Subcutaneous abdominal adipose tissue (tissue), 5 donors: Measurements from ENCODE around the gene LINGO3.

Source experiments
- H3K27ac ChIP-seq: one replicate; pipeline ENCODE4 v1.7.0; 2013; ENCODE audit warnings: low read depth, mild to moderate bottlenecking, inconsistent platforms, low read length, moderate library complexity
- H3K27me3 ChIP-seq, 5 donors: one replicate each; pipeline ENCODE4 v1.7.0; 2013; ENCODE audit warnings: low read length in 5 of 5, inconsistent platforms in 1 of 5; ENCODE audit not compliant: control insufficient read depth in 5 of 5, insufficient read depth in 4 of 5
- H3K36me3 ChIP-seq, 5 donors: one replicate each; pipeline ENCODE4 v1.7.0; 2013; ENCODE audit warnings: low read length in 5 of 5; ENCODE audit not compliant: control insufficient read depth in 5 of 5, insufficient read depth in 5 of 5
- H3K4me1 ChIP-seq, 5 donors: one replicate each; pipeline ENCODE4 v1.7.0; 2013; ENCODE audit warnings: low read length in 5 of 5, mild to moderate bottlenecking in 3 of 5, moderate library complexity in 1 of 5; ENCODE audit not compliant: control insufficient read depth in 5 of 5, insufficient read depth in 5 of 5
- H3K4me3 ChIP-seq, 5 donors: one replicate each; pipeline ENCODE4 v1.7.0; 2013; ENCODE audit warnings: low read length in 5 of 5, low read depth in 1 of 5
- H3K9ac ChIP-seq, 5 donors: one replicate each; pipeline ENCODE4 v1.7.0; 2013; ENCODE audit warnings: low read length in 5 of 5, mild to moderate bottlenecking in 4 of 5, moderate library complexity in 3 of 5
- H3K9me3 ChIP-seq, 5 donors: one replicate each; pipeline ENCODE4 v1.7.0; 2013; ENCODE audit warnings: low read length in 5 of 5; ENCODE audit not compliant: control insufficient read depth in 5 of 5
- donor health status: healthy.
- donor health status: healthy.
- donor health status: healthy.
- donor health status: healthy.
- donor health status: healthy.

LINGO3 gene

GRCh38 chr19:2334426-2334825 is 26.5 kb upstream of the LINGO3 start:
- Histone ChIP-seq H3K9ac (no peak overlapping the region), H3K4me1 (peaks cover 1 to 46% (median 31%) of the 10 kb centered on the region in 5 donors)

GRCh38 chr19:2333807-2334211 is 25.9 kb upstream of the LINGO3 start:
- Histone ChIP-seq H3K36me3 (peaks cover 0 to 12% (median 5%) of the 10 kb centered on the region in 5 donors), H3K4me3 (no peak overlapping the region), H3K4me1 (peaks cover 4 to 52% (median 37%) of the 10 kb centered on the region in 5 donors), H3K9ac (peak overlapping the region in 1 of 5 donors; percentile 37), H3K9me3 (no peaks in the 10 kb centered on the region), H3K27me3 (no peaks in the 10 kb centered on the region), H3K27ac (no peak overlapping the region)

More at GRCh38 chr19:2334426-2334825, 26.5 kb upstream of the LINGO3 start:
- H3K9me3 ChIP-seq, result no peaks in the 10 kb centered on the region
- H3K27me3 ChIP-seq, result no peaks in the 10 kb centered on the region
- H3K36me3 ChIP-seq, result peaks cover 0 to 18% (median 9%) of the 10 kb centered on the region in 5 donors
- H3K27ac ChIP-seq, result no peak overlapping the region
- H3K4me3 ChIP-seq, result no peak overlapping the region

GRCh38 chr19:2333027-2333806 is 25.3 kb upstream of the LINGO3 start:
- Histone ChIP-seq H3K4me1 (peaks cover 4 to 52% (median 37%) of the 10 kb centered on the region in 5 donors), H3K36me3 (peaks cover 0 to 11% (median 4%) of the 10 kb centered on the region in 5 donors), H3K27me3 (no peaks in the 10 kb centered on the region), H3K9me3 (no peaks in the 10 kb centered on the region), H3K9ac (peak overlapping the region in 2 of 5 donors; percentile 27 to 43), H3K4me3 (no peak overlapping the region), H3K27ac (no peak overlapping the region)

- H3K4me1 ChIP-seq, result peaks cover 7 to 57% (median 44%) of the 10 kb centered on the region in 5 donors
- peak overlapping the region; percentile 10 for H3K27ac ChIP-seq
- H3K9me3 ChIP-seq, result no peaks in the 10 kb centered on the region
- H3K9ac ChIP-seq, result peak overlapping the region in 3 of 5 donors; percentile 9 to 53 (median 42)
- H3K4me3 ChIP-seq, result no peak overlapping the region
- no peaks in the 10 kb centered on the region for H3K27me3 ChIP-seq
- H3K36me3 ChIP-seq, result peaks cover 0 to 7% (median 3%) of the 10 kb centered on the region in 5 donors
Measured at GRCh38 chr19:2332341-2333026, 24.5 kb upstream of the LINGO3 start.

- no peaks in the 10 kb centered on the region for H3K9me3 ChIP-seq
- no peaks in the 10 kb centered on the region for H3K36me3 ChIP-seq
- peak overlapping the region in 2 of 5 donors; percentile 42 to 53 for H3K9ac ChIP-seq
- H3K27ac ChIP-seq, result peak overlapping the region; percentile 10
- H3K27me3 ChIP-seq, result no peaks in the 10 kb centered on the region
- H3K4me3 ChIP-seq, result no peak overlapping the region
- peaks cover 9 to 64% (median 52%) of the 10 kb centered on the region in 5 donors for H3K4me1 ChIP-seq
Measured at GRCh38 chr19:2331601-2332246, 23.8 kb upstream of the LINGO3 start.

- Histone ChIP-seq H3K27ac (no peak overlapping the region), H3K9me3 (no peaks in the 10 kb centered on the region), H3K9ac (no peak overlapping the region), H3K27me3 (no peaks in the 10 kb centered on the region), H3K4me3 (no peak overlapping the region), H3K4me1 (peaks cover 9 to 65% (median 53%) of the 10 kb centered on the region in 5 donors), H3K36me3 (peaks cover 0 to 3% (median 2%) of the 10 kb centered on the region in 5 donors)
Measured at GRCh38 chr19:2330632-2331284, 22.8 kb upstream of the LINGO3 start.

- Histone ChIP-seq H3K36me3 (peaks cover 0 to 8% (median 5%) of the 10 kb centered on the region in 5 donors), H3K27me3 (no peaks in the 10 kb centered on the region), H3K9me3 (no peaks in the 10 kb centered on the region), H3K4me1 (peaks cover 9 to 65% (median 53%) of the 10 kb centered on the region in 5 donors), H3K9ac (no peak overlapping the region), H3K27ac (no peak overlapping the region), H3K4me3 (no peak overlapping the region)
Measured at GRCh38 chr19:2330255-2330631, 22.3 kb upstream of the LINGO3 start.

- Histone ChIP-seq H3K27me3 (no peaks in the 10 kb centered on the region), H3K27ac (no peak overlapping the region), H3K4me1 (peaks cover 9 to 65% (median 53%) of the 10 kb centered on the region in 5 donors), H3K9ac (peak overlapping the region; percentile 56 to 92 (median 91)), H3K9me3 (no peaks in the 10 kb centered on the region), H3K4me3 (peak overlapping the region; percentile 72 to 97 (median 91)), H3K36me3 (peaks cover 0 to 14% (median 12%) of the 10 kb centered on the region in 5 donors)
Measured at GRCh38 chr19:2329501-2329916, 21.6 kb upstream of the LINGO3 start.

GRCh38 chr19:2329149-2329478 is 21.2 kb upstream of the LINGO3 start:
- peak overlapping the region; percentile 56 to 92 (median 91) for H3K9ac ChIP-seq
- H3K9me3 ChIP-seq, result no peaks in the 10 kb centered on the region
- peaks cover 9 to 63% (median 53%) of the 10 kb centered on the region in 5 donors for H3K4me1 ChIP-seq
- H3K27me3 ChIP-seq, result no peaks in the 10 kb centered on the region
- H3K4me3 ChIP-seq, result peak overlapping the region; percentile 72 to 97 (median 91)
- peaks cover 0 to 18% (median 15%) of the 10 kb centered on the region in 5 donors for H3K36me3 ChIP-seq
- H3K27ac ChIP-seq, result peak overlapping the region; percentile 72
